SK-N-SH treated with all-trans-retinoic acid at 6 μM for 48 hours (cell line): ENCODE data around the gene ADGRV1.

Experiments
- ATAC-seq: fragments of 200-7000 bp; cut with Tn5 transposase; 3 replicates; pipeline ENCODE4 v1.9.1; 2020; ENCODE audit warnings: mild to moderate bottlenecking, moderate library complexity
- BACH2 ChIP-seq: fragments of 250-450 bp; sonication (Bioruptor Pico); IDR thresholded peaks from 2 replicates; pipeline ENCODE4 v1.9.0; 2021; ENCODE audit warnings: mild to moderate bottlenecking, borderline replicate concordance
- CREB5 ChIP-seq: fragments of 250-450 bp; sonication (Bioruptor Pico); IDR thresholded peaks from 2 replicates; pipeline ENCODE4 v1.5.1; 2020; ENCODE audit warnings: low read depth, mild to moderate bottlenecking, moderate library complexity
- CSDC2 ChIP-seq: fragments of 250-450 bp; sonication (Bioruptor Pico); IDR thresholded peaks from 2 replicates; pipeline ENCODE4 v1.5.0; 2020; ENCODE audit warnings: mild to moderate bottlenecking, moderate library complexity
- ESRRG ChIP-seq: fragments of 250-450 bp; sonication (Bioruptor Pico); IDR thresholded peaks from 2 replicates; pipeline ENCODE4 v1.6.1; 2021; ENCODE audit warnings: mild to moderate bottlenecking
- GLIS3 ChIP-seq: fragments of 250-450 bp; sonication (Bioruptor Pico); IDR thresholded peaks from 2 replicates; pipeline ENCODE4 v1.5.0; 2020; ENCODE audit warnings: mild to moderate bottlenecking, moderate library complexity
- ISL1 ChIP-seq: fragments of 250-450 bp; sonication (Bioruptor Pico); IDR thresholded peaks from 2 replicates; pipeline ENCODE4 v2.1.2; 2022; ENCODE audit warnings: mild to moderate bottlenecking, moderate library complexity
- OSR1 ChIP-seq: fragments of 250-450 bp; sonication (Bioruptor Pico); IDR thresholded peaks from 2 replicates; pipeline ENCODE4 v1.8.0; 2022; ENCODE audit warnings: moderate library complexity, mild to moderate bottlenecking, inconsistent platforms
- POU6F1 ChIP-seq: fragments of 250-450 bp; sonication (Bioruptor Pico); IDR thresholded peaks from 2 replicates; pipeline ENCODE4 v1.8.0; 2021; ENCODE audit warnings: low read depth, mild to moderate bottlenecking, moderate library complexity, borderline replicate concordance
- PPARA ChIP-seq: fragments of 250-450 bp; sonication (Bioruptor Pico); IDR thresholded peaks from 2 replicates; pipeline ENCODE4 v1.5.0; 2020; ENCODE audit warnings: mild to moderate bottlenecking, borderline replicate concordance
- RARB ChIP-seq: fragments of 250-450 bp; sonication (Bioruptor Pico); IDR thresholded peaks from 2 replicates; pipeline ENCODE4 v1.8.0; 2021; ENCODE audit warnings: mild to moderate bottlenecking, moderate library complexity
- SNAI2 ChIP-seq: fragments of 250-450 bp; sonication (Bioruptor Pico); IDR thresholded peaks from 2 replicates; pipeline ENCODE4 v1.5.0; 2020; ENCODE audit warnings: mild to moderate bottlenecking, moderate library complexity
- TCF4 ChIP-seq: fragments of 250-450 bp; sonication (Bioruptor Pico); IDR thresholded peaks from 2 replicates; pipeline ENCODE4 v1.8.0; 2021; ENCODE audit warnings: mild to moderate bottlenecking, moderate library complexity, borderline replicate concordance
- TOX ChIP-seq: fragments of 250-450 bp; sonication (Bioruptor Pico); IDR thresholded peaks from 2 replicates; pipeline ENCODE4 v1.8.0; 2021; ENCODE audit warnings: mild to moderate bottlenecking, moderate library complexity, borderline replicate concordance
- ZC3H10 ChIP-seq: fragments of 250-450 bp; sonication (Bioruptor Pico); IDR thresholded peaks from 2 replicates; pipeline ENCODE4 v1.5.1; 2021; ENCODE audit warnings: mild to moderate bottlenecking, moderate library complexity
- ZFP3 ChIP-seq: fragments of 250-450 bp; sonication (Bioruptor Pico); IDR thresholded peaks from 2 replicates; pipeline ENCODE4 v1.5.0; 2020; ENCODE audit warnings: mild to moderate bottlenecking, moderate library complexity
- ZFP30 ChIP-seq: fragments of 450-650 bp; formaldehyde crosslinking; IDR thresholded peaks from 2 replicates; pipeline ENCODE4 v1.5.0; 2022; ENCODE audit warnings: mild to moderate bottlenecking, moderate library complexity
- ZNF565 ChIP-seq: fragments of 450-650 bp; formaldehyde crosslinking; conservative IDR thresholded peaks from 2 replicates; pipeline ENCODE4 v1.5.0; 2020; ENCODE audit warnings: low read depth, mild to moderate bottlenecking, moderate library complexity
- ZNF70 ChIP-seq: fragments of 450-650 bp; formaldehyde crosslinking; IDR thresholded peaks from 2 replicates; pipeline ENCODE4 v1.5.0; 2020; ENCODE audit warnings: mild to moderate bottlenecking, moderate library complexity
- ZNF8 ChIP-seq: fragments of 450-650 bp; formaldehyde crosslinking; IDR thresholded peaks from 2 replicates; pipeline ENCODE4 v1.5.0; 2020; ENCODE audit warnings: mild to moderate bottlenecking, moderate library complexity
- TF ChIP-seq, protein P1 (sequence below): fragments of 250-450 bp; sonication (Bioruptor Pico); IDR thresholded peaks from 2 replicates; pipeline ENCODE4 v1.8.0; 2020; ENCODE audit warnings: mild to moderate bottlenecking, moderate library complexity, borderline replicate concordance
- TF ChIP-seq, protein P2 (sequence below): fragments of 250-450 bp; sonication (Bioruptor Pico); IDR thresholded peaks from 2 replicates; pipeline ENCODE4 v1.5.0; 2020; ENCODE audit warnings: mild to moderate bottlenecking, moderate library complexity
- TF ChIP-seq, protein P3 (sequence below): fragments of 250-450 bp; sonication (Bioruptor Pico); IDR thresholded peaks from 2 replicates; pipeline ENCODE4 v1.5.1; 2021; ENCODE audit warnings: mild to moderate bottlenecking, moderate library complexity

Gene ADGRV1

GRCh38 chr5:90947667-90948066, 389.1 kb downstream of the ADGRV1 start:
- ATAC-seq = no peak
- TF ChIP-seq GLIS3 (CRISPR knock-in tag) (no peak), ZNF8 (CRISPR knock-in tag) (no peak), CSDC2 (CRISPR knock-in tag) (no peak), ESRRG (CRISPR knock-in tag) (no peak), ZFP3 (CRISPR knock-in tag) (no peak), BACH2 (CRISPR knock-in tag) (no peak), RARB (CRISPR knock-in tag) (no peak), CREB5 (CRISPR knock-in tag) (no peak), OSR1 (no peak), ZNF565 (CRISPR knock-in tag) (no peak)
- TF ChIP-seq, protein P1, sequence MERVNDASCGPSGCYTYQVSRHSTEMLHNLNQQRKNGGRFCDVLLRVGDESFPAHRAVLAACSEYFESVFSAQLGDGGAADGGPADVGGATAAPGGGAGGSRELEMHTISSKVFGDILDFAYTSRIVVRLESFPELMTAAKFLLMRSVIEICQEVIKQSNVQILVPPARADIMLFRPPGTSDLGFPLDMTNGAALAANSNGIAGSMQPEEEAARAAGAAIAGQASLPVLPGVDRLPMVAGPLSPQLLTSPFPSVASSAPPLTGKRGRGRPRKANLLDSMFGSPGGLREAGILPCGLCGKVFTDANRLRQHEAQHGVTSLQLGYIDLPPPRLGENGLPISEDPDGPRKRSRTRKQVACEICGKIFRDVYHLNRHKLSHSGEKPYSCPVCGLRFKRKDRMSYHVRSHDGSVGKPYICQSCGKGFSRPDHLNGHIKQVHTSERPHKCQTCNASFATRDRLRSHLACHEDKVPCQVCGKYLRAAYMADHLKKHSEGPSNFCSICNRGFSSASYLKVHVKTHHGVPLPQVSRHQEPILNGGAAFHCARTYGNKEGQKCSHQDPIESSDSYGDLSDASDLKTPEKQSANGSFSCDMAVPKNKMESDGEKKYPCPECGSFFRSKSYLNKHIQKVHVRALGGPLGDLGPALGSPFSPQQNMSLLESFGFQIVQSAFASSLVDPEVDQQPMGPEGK (CRISPR knock-in tag) = no peak
- TF ChIP-seq, protein P2, sequence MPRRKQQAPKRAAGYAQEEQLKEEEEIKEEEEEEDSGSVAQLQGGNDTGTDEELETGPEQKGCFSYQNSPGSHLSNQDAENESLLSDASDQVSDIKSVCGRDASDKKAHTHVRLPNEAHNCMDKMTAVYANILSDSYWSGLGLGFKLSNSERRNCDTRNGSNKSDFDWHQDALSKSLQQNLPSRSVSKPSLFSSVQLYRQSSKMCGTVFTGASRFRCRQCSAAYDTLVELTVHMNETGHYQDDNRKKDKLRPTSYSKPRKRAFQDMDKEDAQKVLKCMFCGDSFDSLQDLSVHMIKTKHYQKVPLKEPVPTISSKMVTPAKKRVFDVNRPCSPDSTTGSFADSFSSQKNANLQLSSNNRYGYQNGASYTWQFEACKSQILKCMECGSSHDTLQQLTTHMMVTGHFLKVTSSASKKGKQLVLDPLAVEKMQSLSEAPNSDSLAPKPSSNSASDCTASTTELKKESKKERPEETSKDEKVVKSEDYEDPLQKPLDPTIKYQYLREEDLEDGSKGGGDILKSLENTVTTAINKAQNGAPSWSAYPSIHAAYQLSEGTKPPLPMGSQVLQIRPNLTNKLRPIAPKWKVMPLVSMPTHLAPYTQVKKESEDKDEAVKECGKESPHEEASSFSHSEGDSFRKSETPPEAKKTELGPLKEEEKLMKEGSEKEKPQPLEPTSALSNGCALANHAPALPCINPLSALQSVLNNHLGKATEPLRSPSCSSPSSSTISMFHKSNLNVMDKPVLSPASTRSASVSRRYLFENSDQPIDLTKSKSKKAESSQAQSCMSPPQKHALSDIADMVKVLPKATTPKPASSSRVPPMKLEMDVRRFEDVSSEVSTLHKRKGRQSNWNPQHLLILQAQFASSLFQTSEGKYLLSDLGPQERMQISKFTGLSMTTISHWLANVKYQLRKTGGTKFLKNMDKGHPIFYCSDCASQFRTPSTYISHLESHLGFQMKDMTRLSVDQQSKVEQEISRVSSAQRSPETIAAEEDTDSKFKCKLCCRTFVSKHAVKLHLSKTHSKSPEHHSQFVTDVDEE (CRISPR knock-in tag) = no peak

DNA sequence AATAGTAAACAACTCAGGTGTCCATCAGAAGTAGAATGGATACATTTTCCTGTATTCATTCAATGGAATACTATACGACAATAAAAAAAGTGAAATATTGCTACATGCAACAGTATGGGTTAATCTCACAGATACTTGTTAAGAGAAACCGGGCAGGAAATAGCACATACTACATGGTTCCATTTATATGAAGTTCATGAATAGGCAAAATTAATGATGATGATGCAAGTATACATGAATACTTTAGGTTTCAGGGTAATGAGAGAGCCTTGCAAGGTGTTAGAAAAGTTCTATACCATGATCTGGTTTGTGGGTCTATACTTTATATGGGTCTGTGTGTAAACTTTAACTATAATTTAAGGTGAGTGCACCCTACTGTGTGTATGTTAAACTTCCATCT, 390.4 kb downstream of the ADGRV1 start:
- TF ChIP-seq PPARA = no peak
- ATAC-seq = no peak

DNA sequence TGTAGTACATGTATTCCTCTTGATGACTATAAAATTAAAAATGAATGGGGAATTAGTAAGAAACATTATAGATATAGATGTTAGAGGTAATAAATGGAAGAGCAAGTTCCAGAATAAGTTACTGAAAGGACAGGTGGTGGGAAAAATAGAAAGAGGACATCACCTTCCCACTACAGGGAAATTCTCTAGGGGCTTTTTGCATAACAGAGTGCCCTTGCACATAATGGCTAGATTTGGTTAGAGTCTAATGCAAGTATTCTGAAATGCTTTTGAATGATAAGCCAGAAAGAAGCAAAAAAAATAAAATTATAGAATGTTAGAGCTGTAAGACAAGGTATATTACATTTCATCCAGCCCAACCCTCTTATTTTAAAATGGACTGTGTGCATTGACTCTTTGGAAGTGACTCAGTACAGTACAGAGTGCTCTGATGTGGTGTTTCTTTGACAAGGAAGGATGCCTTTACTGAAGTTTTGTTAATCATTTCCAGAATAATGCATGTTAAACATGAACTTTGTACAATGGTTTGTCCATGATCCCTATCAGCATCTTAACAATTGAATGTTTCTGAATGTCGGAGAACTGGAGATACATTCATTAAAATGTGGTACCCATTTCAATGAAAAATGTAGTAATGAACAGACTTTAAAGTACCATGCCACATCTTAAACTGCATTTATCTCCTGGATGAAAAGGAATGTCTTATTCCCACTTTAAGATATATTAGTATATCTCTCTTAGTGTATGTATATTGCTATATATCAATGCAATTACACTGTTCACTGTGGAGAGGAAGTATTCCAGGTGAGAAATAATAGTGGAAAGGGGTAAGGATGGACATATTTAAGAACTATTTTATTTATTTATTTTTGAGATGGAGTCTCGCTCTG, 391.1 kb downstream of the ADGRV1 start:
- TF ChIP-seq RARB (CRISPR knock-in tag) = no peak
- no peak for TF ChIP-seq TCF4 (CRISPR knock-in tag)
- no peak for TF ChIP-seq GLIS3 (CRISPR knock-in tag)
- no peak for TF ChIP-seq ZNF8 (CRISPR knock-in tag)
- TF ChIP-seq ISL1 (CRISPR knock-in tag) = no peak
- no peak for TF ChIP-seq ZFP3 (CRISPR knock-in tag)
- TF ChIP-seq BACH2 (CRISPR knock-in tag) = no peak
- no peak for TF ChIP-seq ZNF70 (CRISPR knock-in tag)
- TF ChIP-seq, protein P3, sequence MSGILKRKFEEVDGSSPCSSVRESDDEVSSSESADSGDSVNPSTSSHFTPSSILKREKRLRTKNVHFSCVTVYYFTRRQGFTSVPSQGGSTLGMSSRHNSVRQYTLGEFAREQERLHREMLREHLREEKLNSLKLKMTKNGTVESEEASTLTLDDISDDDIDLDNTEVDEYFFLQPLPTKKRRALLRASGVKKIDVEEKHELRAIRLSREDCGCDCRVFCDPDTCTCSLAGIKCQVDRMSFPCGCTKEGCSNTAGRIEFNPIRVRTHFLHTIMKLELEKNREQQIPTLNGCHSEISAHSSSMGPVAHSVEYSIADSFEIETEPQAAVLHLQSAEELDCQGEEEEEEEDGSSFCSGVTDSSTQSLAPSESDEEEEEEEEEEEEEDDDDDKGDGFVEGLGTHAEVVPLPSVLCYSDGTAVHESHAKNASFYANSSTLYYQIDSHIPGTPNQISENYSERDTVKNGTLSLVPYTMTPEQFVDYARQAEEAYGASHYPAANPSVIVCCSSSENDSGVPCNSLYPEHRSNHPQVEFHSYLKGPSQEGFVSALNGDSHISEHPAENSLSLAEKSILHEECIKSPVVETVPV (CRISPR knock-in tag) = no peak
- TF ChIP-seq TOX = no peak
- no peak for TF ChIP-seq SNAI2
- TF ChIP-seq, protein P2 (CRISPR knock-in tag) = no peak
- no peak for TF ChIP-seq PPARA
- TF ChIP-seq CSDC2 (CRISPR knock-in tag) = no peak
- TF ChIP-seq POU6F1 (CRISPR knock-in tag) = no peak
- no peak for TF ChIP-seq ZFP30 (CRISPR knock-in tag)
- no peak for TF ChIP-seq ESRRG (CRISPR knock-in tag)
- TF ChIP-seq ZNF565 (CRISPR knock-in tag) = no peak
- TF ChIP-seq, protein P1 (CRISPR knock-in tag) = no peak
- TF ChIP-seq ZC3H10 (CRISPR knock-in tag) = no peak
- TF ChIP-seq, all 23 proteins: peak for 0
- ATAC-seq = no peak
